Measurements from ENCODE around the gene CDK17. TPM values are rescaled to one million over a fixed set of nuclear protein-coding genes. Genes with fewer than 3 reads are reported as not detected.
"Not testable (repeated sequence)": the region's sequence is repeated elsewhere in the genome, so short reads cannot be mapped to it uniquely, and the experiment has no call there.

CDK17 gene
- total RNA-seq, 8 experiments from 2014 or later: 28.5 to 61.1 (median 45.5) TPM

DNA sequence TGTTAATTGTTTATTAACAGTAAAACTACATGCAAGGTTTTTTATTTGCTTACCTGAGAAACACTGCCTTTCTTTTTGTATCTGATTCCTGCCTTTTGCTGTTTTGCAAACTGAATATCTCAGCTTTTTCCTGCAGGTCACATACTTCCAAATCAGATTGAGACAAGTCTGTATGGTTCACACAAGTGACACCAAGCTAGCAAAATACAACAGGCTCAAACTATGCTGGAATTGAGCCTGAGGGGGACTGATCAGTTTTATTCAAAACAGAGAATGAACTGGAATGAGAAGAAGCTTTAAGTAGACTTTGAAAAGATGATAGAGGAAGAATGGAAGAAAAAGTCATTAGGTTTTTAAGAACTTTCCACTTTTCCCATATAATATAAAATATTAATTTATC lies 12.2 kb upstream of the CDK17 start:
- no peak for ATAC-seq (replicated peaks in 6 of 8)
- in situ Hi-C loops (cut with MboI; ENCODE audit: low pct_unique_long_range_greater_than_20kb in 2 of 9, low sequenced_read_pairs in 9 of 9, unreplicated experiment in 9 of 9): loop anchor here in 1 of 9 experiments (25.0 kb wide), 1 partner anchor 350 kb away; no protein-coding TSS in a partner anchor
- H3K4me1 ChIP-seq (replicated peaks in 1 of 2): no peaks in the 10 kb centered on the region
- H3K27ac ChIP-seq: no peak overlapping the region
- H3K4me3 ChIP-seq: no peak overlapping the region

DNA sequence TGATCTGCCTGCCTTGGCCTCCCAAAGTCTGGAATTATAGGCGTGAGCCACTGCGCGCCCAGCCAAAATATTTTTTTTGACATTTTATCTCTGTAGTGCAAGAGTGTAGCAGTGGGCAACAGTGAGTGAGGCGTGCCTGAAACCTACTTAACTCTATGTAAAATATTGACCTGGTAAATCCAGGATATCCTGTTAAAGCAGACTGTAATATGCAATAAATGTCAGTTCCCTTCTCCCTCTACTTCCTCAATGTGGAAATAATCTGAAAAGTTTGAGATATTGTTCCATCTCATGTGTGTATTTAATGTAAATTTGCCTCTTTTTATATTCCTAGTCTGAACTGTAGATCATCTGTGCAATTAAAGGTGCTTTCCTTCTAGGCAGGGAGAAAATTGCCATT lies 9.5 kb upstream of the CDK17 start:
- no peak for ATAC-seq (replicated peaks in 6 of 8)
- Histone ChIP-seq H3K4me1 (replicated peaks in 1 of 2) (no peaks in the 10 kb centered on the region), H3K27ac (no peak overlapping the region), H3K4me3 (no peak overlapping the region)
- 86 to 100% (median 100%) methylated on average over 1 to 4 of the region's 4 CpGs; no CpG with 5 or more reads in 3 of the 10 experiments for WGBS, 10 experiments
- in situ Hi-C loops (cut with MboI; ENCODE audit: low pct_unique_long_range_greater_than_20kb in 2 of 9, low sequenced_read_pairs in 9 of 9, unreplicated experiment in 9 of 9): loop anchor here in 1 of 9 experiments (25.0 kb wide), 1 partner anchor 347 kb away; no protein-coding TSS in a partner anchor

DNA sequence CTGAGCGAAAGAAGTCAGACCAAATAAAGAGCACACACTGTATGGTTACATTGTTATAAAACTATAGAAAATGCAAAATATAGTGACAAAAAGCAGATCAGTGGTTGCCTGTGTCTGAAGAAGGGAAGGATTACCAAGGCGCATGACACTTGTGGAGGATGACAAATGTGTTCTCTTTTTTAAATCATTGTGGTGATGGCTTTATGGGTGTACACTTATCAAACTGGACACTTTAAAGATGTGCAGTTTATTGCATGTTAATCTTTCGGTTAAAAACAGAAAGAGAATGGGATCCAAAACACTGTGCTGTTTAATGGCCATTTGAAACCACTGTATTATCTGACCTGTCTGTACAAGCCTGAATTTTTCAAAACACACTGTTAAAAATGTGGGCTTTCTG lies 8.8 kb upstream of the CDK17 start:
- no peaks in the 10 kb centered on the region for H3K4me1 ChIP-seq (replicated peaks in 1 of 2)
- 80 to 100% (median 98%) methylated on average over 1 to 3 of the region's 3 CpGs for WGBS, 10 experiments
- in situ Hi-C loops (cut with MboI; ENCODE audit: low pct_unique_long_range_greater_than_20kb in 2 of 9, low sequenced_read_pairs in 9 of 9, unreplicated experiment in 9 of 9): loop anchor here in 1 of 9 experiments (25.0 kb wide), 1 partner anchor 347 kb away; no protein-coding TSS in a partner anchor
- no peak for ATAC-seq (replicated peaks in 6 of 8)
- H3K4me3 ChIP-seq: no peak overlapping the region
- no peak overlapping the region for H3K27ac ChIP-seq

DNA sequence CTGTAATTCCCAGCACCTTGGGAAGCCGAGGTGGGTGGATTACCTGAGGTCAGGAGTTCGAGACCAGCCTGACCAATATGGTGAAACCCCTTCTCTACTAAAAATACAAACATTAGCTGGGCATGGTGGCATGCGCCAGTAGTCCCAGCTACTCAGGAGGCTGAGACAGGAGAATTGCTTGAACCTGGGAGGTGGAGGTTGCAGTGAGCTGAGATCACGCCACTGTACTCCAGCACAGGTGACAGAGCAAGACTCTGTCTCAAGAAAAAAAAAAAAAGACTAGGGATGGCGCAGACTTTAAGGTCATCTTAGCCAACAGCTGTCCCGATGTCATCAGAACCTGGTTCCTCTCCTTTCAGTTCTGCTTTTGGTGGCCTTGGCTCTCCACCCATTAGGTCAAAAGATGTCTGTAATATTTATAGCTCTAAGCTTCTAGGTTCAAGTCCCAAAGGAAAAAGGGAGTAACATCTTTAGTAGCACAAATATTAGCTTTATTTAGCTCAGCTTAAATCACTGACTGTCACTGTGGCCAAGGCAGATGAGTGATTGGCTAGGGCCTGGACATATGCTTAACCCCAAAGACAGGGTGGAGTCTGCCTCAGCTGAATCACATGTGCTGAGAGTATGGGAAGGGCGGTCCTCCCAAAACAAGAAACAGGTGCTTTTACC lies 7.3 kb upstream of the CDK17 start:
- whole genome bisulfite sequencing, 10 experiments: 62 to 100% (median 100%) methylated on average over 1 to 4 of the region's 7 CpGs; no CpG with 5 or more reads in 2 of the 10 experiments
- H3K4me3 ChIP-seq; H3K27ac ChIP-seq; H3K4me1 ChIP-seq (replicated peaks in 1 of 2): not testable (repeated sequence)
- peak in 2 of 8 experiments; percentile 89 to 100 for ATAC-seq (replicated peaks in 6 of 8)
- in situ Hi-C loops (cut with MboI; ENCODE audit: low pct_unique_long_range_greater_than_20kb in 2 of 9, low sequenced_read_pairs in 9 of 9, unreplicated experiment in 9 of 9): loop anchor here in 1 of 9 experiments (25.0 kb wide), 1 partner anchor 345 kb away; no protein-coding TSS in a partner anchor

DNA sequence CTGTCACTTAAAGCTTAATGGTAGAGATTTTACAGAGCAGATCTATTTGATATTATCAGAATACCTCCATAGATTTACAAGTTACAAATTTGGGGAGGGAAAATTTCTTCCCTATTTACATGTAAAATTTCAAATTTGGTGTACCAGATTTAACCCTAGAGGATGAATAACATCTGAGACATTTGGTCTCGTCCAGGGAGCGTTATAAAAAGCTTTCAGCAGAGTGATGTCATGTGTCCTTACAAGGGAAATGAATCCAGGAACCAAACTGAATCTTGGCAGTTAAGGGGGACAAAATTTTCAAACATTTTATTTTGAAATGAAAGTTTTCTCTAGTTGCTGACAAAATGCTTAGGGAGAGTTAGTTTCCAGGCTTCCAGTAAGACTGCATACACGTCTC lies 4.5 kb upstream of the CDK17 start:
- in situ Hi-C loops (cut with MboI; ENCODE audit: low pct_unique_long_range_greater_than_20kb in 2 of 9, low sequenced_read_pairs in 9 of 9, unreplicated experiment in 9 of 9): loop anchor here in 1 of 9 experiments (25.0 kb wide), 1 partner anchor 342 kb away; no protein-coding TSS in a partner anchor
- ATAC-seq (replicated peaks in 6 of 8): no peak
- H3K27ac ChIP-seq: no peak overlapping the region
- WGBS, 10 experiments: 12 to 100% (median 40%) methylated on average over 1 to 3 of the region's 3 CpGs; no CpG with 5 or more reads in 1 of the 10 experiments
- H3K4me3 ChIP-seq: no peak overlapping the region
- peaks cover 0 to 7% of the 10 kb centered on the region in 2 donors for H3K4me1 ChIP-seq (replicated peaks in 1 of 2)

DNA sequence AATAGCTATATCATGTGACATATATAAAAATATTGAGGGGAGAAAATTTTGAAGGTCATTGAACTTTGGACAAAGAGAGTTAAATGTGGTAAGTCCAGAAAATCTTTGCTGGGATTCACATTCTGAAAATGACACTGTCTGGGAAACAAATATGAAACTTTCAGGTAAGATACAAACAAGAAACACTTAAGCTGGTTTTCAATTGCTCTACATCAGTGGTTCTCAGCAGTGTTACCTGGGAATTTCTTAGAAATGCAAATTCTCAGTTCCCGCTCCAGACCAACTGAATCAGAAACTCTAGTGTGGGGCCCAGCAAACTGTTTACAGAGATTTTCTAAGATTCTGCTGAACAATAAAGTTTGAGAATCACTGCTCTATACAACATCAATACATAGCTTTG lies 3.6 kb upstream of the CDK17 start:
- ATAC-seq (replicated peaks in 6 of 8): no peak
- in situ Hi-C loops (cut with MboI; ENCODE audit: low pct_unique_long_range_greater_than_20kb in 2 of 9, low sequenced_read_pairs in 9 of 9, unreplicated experiment in 9 of 9): loop anchor here in 1 of 9 experiments (25.0 kb wide), 1 partner anchor 342 kb away; no protein-coding TSS in a partner anchor
- WGBS, 10 experiments: 67 to 100% (median 86%) methylated on average over 1 of the region's 1 CpG; no CpG with 5 or more reads in 3 of the 10 experiments
- peaks cover 0 to 7% of the 10 kb centered on the region in 2 donors for H3K4me1 ChIP-seq (replicated peaks in 1 of 2)
- H3K4me3 ChIP-seq: no peak overlapping the region
- no peak overlapping the region for H3K27ac ChIP-seq

DNA sequence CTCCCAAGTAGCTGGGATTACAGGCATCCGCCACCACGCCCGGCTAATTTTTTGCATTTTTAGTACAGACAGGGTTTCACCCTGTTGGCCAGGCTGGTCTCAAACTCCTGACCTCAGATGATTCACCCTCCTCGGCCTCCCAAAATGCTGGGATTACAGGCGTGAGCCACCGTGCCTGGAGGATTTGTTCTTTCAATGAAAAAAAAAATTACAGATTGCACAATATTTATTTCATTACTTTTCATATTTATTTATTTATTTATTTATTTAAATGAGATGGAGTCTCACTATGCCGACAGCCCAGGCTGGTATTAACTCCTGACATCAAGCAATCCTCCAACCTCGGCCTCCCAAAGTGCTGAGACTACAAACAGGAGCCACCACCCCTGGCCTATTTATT lies 2.3 kb upstream of the CDK17 start:
- not testable (repeated sequence) for H3K4me1 ChIP-seq (replicated peaks in 1 of 2); ATAC-seq (replicated peaks in 6 of 8); H3K4me3 ChIP-seq; H3K27ac ChIP-seq
- WGBS, 10 experiments: 67 to 100% (median 93%) methylated on average over 2 to 7 of the region's 8 CpGs; no CpG with 5 or more reads in 1 of the 10 experiments
- in situ Hi-C loops (cut with MboI; ENCODE audit: low pct_unique_long_range_greater_than_20kb in 2 of 9, low sequenced_read_pairs in 9 of 9, unreplicated experiment in 9 of 9): loop anchor here in 1 of 9 experiments (25.0 kb wide), 1 partner anchor 340 kb away; no protein-coding TSS in a partner anchor

DNA sequence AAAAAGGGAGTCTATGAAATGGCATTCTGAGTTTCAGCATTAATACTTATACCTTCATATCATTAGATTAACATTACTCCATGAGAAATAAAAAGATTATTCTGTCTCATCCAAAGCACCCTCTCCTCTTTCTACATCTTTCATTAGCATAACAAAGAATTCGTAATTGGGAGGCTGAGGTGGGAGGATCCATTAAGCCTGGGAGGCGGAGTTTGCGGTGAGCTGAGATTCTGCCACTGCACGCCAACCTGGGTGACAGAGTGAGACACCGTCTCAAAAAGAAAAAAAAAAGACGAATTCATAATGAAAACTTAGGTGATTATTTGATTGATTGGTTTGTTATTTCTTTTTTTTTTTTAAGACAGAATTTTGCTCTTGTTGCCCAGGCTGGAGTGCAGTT lies 1.8 kb upstream of the CDK17 start:
- no peak for ATAC-seq (replicated peaks in 6 of 8)
- peaks cover 0 to 9% of the 10 kb centered on the region in 2 donors for H3K4me1 ChIP-seq (replicated peaks in 1 of 2)
- in situ Hi-C loops (cut with MboI; ENCODE audit: low pct_unique_long_range_greater_than_20kb in 2 of 9, low sequenced_read_pairs in 9 of 9, unreplicated experiment in 9 of 9): loop anchor here in 1 of 9 experiments (25.0 kb wide), 1 partner anchor 340 kb away; no protein-coding TSS in a partner anchor
- no peak overlapping the region for H3K27ac ChIP-seq
- H3K4me3 ChIP-seq: no peak overlapping the region
- WGBS, 10 experiments: 28 to 67% (median 62%) methylated on average over 2 to 6 of the region's 6 CpGs; no CpG with 5 or more reads in 5 of the 10 experiments

DNA sequence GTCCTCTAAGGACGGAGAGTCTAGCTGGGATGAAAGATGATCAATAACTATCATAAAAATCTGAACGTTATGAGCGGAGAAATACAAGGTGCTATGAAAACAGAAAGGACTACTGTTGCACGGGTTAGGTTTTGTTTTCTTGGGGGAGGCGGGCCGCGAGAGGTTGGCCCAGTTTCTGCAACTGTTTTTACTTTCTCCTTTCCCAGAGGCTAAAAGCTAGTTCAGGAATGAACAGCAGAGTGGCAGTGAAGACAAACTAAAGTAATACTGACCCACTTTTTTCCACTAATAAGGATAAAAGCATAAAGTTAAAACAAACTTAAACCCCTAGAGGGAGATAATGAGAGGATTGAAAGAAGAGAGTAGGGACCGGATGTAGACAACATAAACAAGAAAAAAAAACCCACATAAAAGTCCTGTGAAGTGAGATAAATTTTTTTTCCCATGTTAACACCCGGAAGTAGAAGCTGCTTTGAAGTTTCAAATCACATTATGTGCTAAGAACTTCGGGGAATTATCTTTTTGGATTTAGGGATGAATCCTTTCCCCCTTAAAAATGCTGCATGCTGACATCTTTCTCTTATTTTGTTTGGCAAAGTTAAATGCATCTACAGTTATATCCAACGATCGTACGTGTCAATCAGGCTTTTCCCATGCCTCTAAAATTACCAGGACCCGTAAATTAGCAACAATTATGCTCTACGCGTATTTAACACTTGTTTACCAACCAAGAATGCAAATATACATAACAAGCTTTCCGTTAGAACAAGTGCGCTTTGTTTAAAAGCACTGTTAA lies 1.0 kb upstream of the CDK17 start:
- WGBS, 10 experiments: 0 to 36% (median 19%) methylated on average over 5 to 18 of the region's 18 CpGs
- H3K4me1 ChIP-seq (replicated peaks in 1 of 2): peaks cover 2 to 17% of the 10 kb centered on the region in 2 donors
- peak overlapping the region; percentile 54 to 91 (median 73) for H3K4me3 ChIP-seq
- in situ Hi-C loops (cut with MboI; ENCODE audit: low pct_unique_long_range_greater_than_20kb in 2 of 9, low sequenced_read_pairs in 9 of 9, unreplicated experiment in 9 of 9): loop anchor here in 1 of 9 experiments (25.0 kb wide), 1 partner anchor 339 kb away; no protein-coding TSS in a partner anchor
- peak in 3 of 8 experiments; percentile 11 to 15 (median 15) for ATAC-seq (replicated peaks in 6 of 8)
- H3K27ac ChIP-seq: no peak overlapping the region

DNA sequence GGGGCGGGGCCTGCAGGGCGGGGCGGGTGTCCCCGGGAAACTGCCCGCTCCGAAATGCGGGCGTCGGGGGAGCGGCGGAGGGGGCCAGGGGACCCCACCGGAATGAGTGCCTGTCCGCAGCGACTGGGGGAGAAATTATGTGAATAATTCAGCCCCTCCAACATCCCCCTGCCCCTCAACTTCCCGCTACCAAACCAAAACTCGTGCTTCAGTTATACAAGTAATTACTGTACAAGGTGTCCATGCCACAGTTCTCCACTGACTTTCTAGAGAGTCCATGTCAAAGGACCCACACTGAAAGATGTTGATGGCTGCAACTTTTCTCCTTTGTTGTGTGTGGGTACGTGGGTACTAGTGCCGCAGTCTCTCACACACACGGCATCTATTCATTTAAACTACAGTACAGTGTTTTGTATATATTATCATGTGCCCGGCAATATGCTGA lies 414 bp upstream of the CDK17 start:
- peak overlapping the region; percentile 54 to 91 (median 73) for H3K4me3 ChIP-seq
- in situ Hi-C loops (cut with MboI; ENCODE audit: low pct_unique_long_range_greater_than_20kb in 2 of 9, low sequenced_read_pairs in 9 of 9, unreplicated experiment in 9 of 9): loop anchor here in 1 of 9 experiments (25.0 kb wide), 1 partner anchor 338 kb away; no protein-coding TSS in a partner anchor
- peaks cover 2 to 23% of the 10 kb centered on the region in 2 donors for H3K4me1 ChIP-seq (replicated peaks in 1 of 2)
- peak overlapping the region in 1 of 2 donors; percentile 97 for H3K27ac ChIP-seq
- WGBS, 10 experiments: 0 to 2% (median 0%) methylated on average over 1 to 6 of the region's 20 CpGs; no CpG with 5 or more reads in 5 of the 10 experiments
- peak; percentile 5 to 35 (median 24) for ATAC-seq (replicated peaks in 6 of 8)

DNA sequence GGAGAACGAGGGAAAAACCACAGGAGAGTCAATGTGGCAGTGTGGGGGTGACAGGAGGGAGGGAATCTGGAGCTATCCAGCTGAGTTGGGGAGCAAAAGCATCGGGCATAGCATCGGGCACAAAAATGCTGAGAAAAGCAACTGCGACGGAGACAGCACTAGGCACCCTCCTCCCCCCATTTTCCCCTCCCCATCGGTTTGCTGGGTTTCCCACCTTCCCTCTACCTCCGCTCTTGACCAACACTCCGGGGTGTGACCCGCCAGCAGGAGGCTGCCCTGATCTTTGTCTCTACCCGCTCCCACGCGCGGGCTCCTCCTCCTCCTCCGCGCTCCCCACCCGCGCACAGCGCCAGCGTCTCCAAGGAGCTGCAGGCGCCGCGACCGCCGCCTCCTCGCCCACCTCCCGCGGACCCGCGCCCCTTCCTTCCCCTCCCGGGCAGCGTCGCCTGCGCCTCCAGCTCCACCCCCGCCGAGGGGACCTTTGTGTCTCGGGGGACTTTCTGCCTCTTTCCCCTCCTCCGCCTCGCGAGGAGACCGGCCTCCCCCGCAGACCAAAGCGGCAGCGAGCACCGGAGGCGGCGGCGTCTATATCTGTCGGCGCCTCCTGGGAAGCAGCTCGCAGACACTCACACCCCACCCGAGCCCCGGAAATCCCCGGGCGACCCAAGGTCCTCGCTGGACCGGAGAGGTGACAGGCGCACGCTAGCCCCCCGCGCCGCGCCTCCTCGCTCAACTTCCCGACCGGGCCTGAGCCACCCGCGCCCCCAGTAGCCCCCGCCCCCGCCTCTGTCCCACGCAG lies 920 bp downstream of the CDK17 start:
- Histone ChIP-seq H3K4me3 (peak overlapping the region; percentile 54 to 91 (median 73)), H3K27ac (peak overlapping the region; percentile 93 to 97), H3K4me1 (replicated peaks in 1 of 2) (peaks cover 2 to 25% of the 10 kb centered on the region in 2 donors)
- WGBS, 10 experiments: 0 to 13% (median 0%) methylated on average over 1 to 3 of the region's 70 CpGs; no CpG with 5 or more reads in 5 of the 10 experiments
- ATAC-seq (replicated peaks in 6 of 8): peak; percentile 28 to 65 (median 60)
- in situ Hi-C loops (cut with MboI; ENCODE audit: low pct_unique_long_range_greater_than_20kb in 2 of 9, low sequenced_read_pairs in 9 of 9, unreplicated experiment in 9 of 9): no loop called here

Data from motor neuron (in vitro differentiated cells).